ENCODE results near the gene KLK8.

KLK8 gene

DNA sequence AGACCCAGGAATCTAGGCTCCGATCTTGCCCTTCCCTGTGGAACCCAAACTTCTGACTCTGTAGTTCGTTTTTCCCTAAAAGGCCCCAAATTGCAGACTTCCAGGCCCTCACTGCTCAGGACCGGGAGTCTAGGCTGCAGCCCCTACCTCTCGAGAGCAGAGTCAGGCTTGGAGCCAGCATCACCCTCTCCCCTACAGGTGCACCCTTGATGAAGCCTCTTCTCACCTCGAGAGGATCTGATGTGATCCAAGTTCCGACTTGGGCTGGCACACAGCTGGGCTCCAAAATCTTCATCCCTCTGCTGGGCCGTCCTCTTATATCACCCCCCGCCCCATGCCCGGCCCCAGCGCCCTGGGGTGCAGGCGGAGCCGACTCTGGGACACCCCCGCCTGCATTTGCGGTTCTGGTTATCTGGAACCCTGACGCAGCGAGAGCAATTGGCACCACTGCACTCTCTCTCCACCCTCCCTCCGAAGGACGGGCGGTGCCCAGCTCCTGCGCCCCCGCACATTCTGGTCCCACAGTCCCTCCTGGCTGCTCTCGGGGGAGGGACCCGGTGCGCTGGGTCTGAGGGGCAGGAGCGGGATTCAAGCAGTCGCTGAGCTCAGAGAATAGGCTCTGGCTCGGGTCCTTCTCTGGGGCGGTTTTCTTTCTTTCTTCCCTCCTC, 17.6 kb downstream of the KLK8 start, which contains the start of gene KLK7:
TSS of gene KLK7 (minus strand) at position 293 of the 668 bp plus-strand sequence. CDS start 1,518 bp downstream, outside the sequence.
- CTCF ChIA-PET: interaction anchor here (0.5 to 0.9 kb wide), 2 partner anchors 26 to 260 kb away, joined by 3 read pairs; no protein-coding TSS in a partner anchor
- TF ChIP-seq, protein P1, sequence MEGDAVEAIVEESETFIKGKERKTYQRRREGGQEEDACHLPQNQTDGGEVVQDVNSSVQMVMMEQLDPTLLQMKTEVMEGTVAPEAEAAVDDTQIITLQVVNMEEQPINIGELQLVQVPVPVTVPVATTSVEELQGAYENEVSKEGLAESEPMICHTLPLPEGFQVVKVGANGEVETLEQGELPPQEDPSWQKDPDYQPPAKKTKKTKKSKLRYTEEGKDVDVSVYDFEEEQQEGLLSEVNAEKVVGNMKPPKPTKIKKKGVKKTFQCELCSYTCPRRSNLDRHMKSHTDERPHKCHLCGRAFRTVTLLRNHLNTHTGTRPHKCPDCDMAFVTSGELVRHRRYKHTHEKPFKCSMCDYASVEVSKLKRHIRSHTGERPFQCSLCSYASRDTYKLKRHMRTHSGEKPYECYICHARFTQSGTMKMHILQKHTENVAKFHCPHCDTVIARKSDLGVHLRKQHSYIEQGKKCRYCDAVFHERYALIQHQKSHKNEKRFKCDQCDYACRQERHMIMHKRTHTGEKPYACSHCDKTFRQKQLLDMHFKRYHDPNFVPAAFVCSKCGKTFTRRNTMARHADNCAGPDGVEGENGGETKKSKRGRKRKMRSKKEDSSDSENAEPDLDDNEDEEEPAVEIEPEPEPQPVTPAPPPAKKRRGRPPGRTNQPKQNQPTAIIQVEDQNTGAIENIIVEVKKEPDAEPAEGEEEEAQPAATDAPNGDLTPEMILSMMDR (conservative IDR thresholded peaks at IDR 0.05; ENCODE audit: low read depth): no peak
- DNase-seq (ENCODE audit: low spot score): no peak
- POLR2A ChIA-PET (ENCODE audit: low non-redundant PET): no interaction called here
- H3K27ac ChIP-seq: no peak within 1 kb of the TSS

- TF ChIP-seq, protein P1 (conservative IDR thresholded peaks at IDR 0.05; ENCODE audit: low read depth): no peak
- no peak overlapping the region for H3K27ac ChIP-seq
- ChIA-PET CTCF (interaction anchor here (0.6 kb wide), 1 partner anchor 118 kb away, joined by 5 read pairs; no protein-coding TSS in a partner anchor), POLR2A (ENCODE audit: low non-redundant PET) (interaction anchor here (0.6 kb wide), 1 partner anchor 106 kb away, joined by 4 read pairs; no protein-coding TSS in a partner anchor)
- DNase-seq (ENCODE audit: low spot score): no peak
Observed at GRCh38 chr19:50982186-50982585, 19.2 kb downstream of the KLK8 start.

GRCh38 chr19:50981587-50982146, 19.7 kb downstream of the KLK8 start:
- ChIA-PET POLR2A (ENCODE audit: low non-redundant PET) (interaction anchor here (0.6 kb wide), 1 partner anchor 106 kb away, joined by 4 read pairs; no protein-coding TSS in a partner anchor), CTCF (no interaction called here)
- no peak overlapping the region for H3K27ac ChIP-seq
- DNase-seq (ENCODE audit: low spot score): no peak
- TF ChIP-seq, protein P1 (conservative IDR thresholded peaks at IDR 0.05; ENCODE audit: low read depth): no peak

DNA sequence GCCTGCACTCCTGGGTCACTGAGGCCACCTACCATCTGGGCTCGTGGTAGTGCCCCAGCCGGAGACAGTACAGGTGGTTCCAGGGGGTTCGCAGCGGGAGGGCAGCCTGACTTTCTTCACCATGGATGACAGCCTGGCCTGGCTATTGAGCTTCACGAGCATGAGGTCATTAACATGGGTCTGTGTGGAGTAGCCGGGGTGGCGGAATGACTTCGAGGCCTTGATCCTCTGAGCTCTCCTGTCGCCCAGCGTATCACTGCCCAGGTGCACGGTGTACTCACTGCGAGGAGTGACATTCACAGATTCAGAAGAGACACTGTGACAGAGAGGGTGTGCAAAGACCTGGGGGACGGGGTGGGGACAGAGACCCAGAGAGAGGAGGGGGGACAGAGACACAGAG, 21.2 kb downstream of the KLK8 start:
- TF ChIP-seq, protein P1 (conservative IDR thresholded peaks at IDR 0.05; ENCODE audit: low read depth): no peak
- DNase-seq (ENCODE audit: low spot score): no peak
- CTCF ChIA-PET: no interaction called here
- H3K27ac ChIP-seq: no peak overlapping the region
- POLR2A ChIA-PET (ENCODE audit: low non-redundant PET): no interaction called here

GRCh38 chr19:50979758-50980157, 21.6 kb downstream of the KLK8 start:
- TF ChIP-seq, protein P1 (conservative IDR thresholded peaks at IDR 0.05; ENCODE audit: low read depth): no peak
- no peak overlapping the region for H3K27ac ChIP-seq
- DNase-seq (ENCODE audit: low spot score): no peak
- ChIA-PET CTCF (no interaction called here), POLR2A (ENCODE audit: low non-redundant PET) (no interaction called here)

DNA sequence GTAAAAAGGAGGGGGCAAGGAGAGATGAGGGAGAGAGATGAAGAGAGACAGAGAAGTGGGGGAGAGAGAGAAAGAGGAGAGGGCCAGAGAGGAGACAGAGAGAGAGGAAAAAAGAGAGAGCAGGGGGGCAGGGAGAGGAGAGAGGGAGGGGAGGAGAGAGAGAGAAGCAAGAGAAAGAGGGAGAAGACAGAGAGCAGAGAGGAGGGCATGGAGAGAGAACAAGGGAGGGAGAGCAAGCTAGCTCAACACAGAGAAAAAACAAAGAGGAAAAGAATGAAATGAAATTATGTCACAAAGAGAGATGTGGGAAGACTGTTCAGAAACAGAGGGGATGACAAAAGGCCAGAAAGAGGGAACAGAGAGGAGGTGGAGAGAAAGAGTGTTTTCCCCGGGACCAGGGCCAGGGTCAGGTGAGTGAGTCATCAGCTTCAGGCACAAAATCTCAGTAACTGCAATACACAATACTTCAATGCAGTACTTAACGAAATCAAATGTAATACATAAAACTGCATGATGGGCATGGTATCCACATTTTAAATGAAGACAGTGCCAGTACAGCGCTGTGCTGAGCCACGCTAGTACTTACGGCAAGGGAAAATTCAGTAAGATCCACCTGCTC, 22.5 kb downstream of the KLK8 start:
- H3K27ac ChIP-seq: no peak overlapping the region
- CTCF ChIA-PET: interaction anchor here (0.6 kb wide), 1 partner anchor 49 kb away, joined by 3 read pairs; no protein-coding TSS in a partner anchor

More for the DNA sequence above, 22.5 kb downstream of the KLK8 start:
- TF ChIP-seq, protein P1 (conservative IDR thresholded peaks at IDR 0.05; ENCODE audit: low read depth): no peak
- peak; percentile 54 for DNase-seq (ENCODE audit: low spot score)
- POLR2A ChIA-PET (ENCODE audit: low non-redundant PET): no interaction called here
